ENCODE results near the gene ZNF112.

DNA sequence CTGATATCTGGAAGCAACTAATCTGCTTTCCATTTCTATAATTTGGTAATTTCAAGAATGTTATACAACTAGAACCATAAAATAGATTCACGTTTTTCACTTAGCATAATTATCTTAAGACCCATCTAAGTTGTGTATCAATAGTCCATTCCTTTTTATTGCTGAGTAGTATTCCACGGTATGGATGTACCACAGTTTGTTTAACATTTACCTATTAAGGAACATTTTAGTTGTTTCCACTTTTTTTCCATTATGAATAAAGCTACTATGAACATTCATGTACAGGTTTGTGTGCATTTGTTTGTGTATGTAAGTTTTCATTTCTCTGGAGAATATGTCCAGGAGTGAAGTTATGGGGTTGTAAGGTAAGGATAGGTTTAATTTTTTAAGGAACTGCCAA, 18.3 kb upstream of the ZNF112 start:
- TF ChIP-seq, protein P1, sequence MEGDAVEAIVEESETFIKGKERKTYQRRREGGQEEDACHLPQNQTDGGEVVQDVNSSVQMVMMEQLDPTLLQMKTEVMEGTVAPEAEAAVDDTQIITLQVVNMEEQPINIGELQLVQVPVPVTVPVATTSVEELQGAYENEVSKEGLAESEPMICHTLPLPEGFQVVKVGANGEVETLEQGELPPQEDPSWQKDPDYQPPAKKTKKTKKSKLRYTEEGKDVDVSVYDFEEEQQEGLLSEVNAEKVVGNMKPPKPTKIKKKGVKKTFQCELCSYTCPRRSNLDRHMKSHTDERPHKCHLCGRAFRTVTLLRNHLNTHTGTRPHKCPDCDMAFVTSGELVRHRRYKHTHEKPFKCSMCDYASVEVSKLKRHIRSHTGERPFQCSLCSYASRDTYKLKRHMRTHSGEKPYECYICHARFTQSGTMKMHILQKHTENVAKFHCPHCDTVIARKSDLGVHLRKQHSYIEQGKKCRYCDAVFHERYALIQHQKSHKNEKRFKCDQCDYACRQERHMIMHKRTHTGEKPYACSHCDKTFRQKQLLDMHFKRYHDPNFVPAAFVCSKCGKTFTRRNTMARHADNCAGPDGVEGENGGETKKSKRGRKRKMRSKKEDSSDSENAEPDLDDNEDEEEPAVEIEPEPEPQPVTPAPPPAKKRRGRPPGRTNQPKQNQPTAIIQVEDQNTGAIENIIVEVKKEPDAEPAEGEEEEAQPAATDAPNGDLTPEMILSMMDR (IDR thresholded peaks at IDR 0.05), result no peak
- TF ChIP-seq POLR2A (IDR thresholded peaks at IDR 0.05), result no peak
